Right renal pelvis (tissue), 4 donors: Measurements from ENCODE around the gene TREX2. TPM values are rescaled to one million over a fixed set of nuclear protein-coding genes. Genes with fewer than 3 reads are reported as not detected.
"Not testable (repeated sequence)": the region's sequence is repeated elsewhere in the genome, so short reads cannot be mapped to it uniquely, and the experiment has no call there.

Source experiments
- DNase-seq, 4 donors: peaks; one replicate each; pipeline ENCODE4 v3.0.0-alpha.2; 2013; ENCODE audit warnings: low read depth in 4 of 4, low spot score in 3 of 4, missing footprints in 1 of 4
- polyA plus RNA-seq, 4 donors: library from polyadenylated mRNA; unstranded; fragments of 120-200 nt; gene quantifications; one replicate each; pipeline ENCODE4 v1.2.1, GENCODE V29; 2013; ENCODE audit not compliant: insufficient read length in 4 of 4

Gene TREX2
- polyA plus RNA-seq, 4 donors = 0.37 to 0.66 (median 0.48) TPM

GRCh38 chrX:153410888-153411254 is 35.0 kb downstream of the TREX2 start:
- no peak for DNase-seq

- DNase-seq = no peak
Observed at GRCh38 chrX:153410373-153410772, 35.5 kb downstream of the TREX2 start.

- no peak for DNase-seq
Observed at GRCh38 chrX:153409414-153410101, 36.3 kb downstream of the TREX2 start.

- no peak for DNase-seq
Observed at GRCh38 chrX:153408871-153409351, 36.9 kb downstream of the TREX2 start.

GRCh38 chrX:153408221-153408721 is 37.6 kb downstream of the TREX2 start:
- no peak for DNase-seq

GRCh38 chrX:153407736-153408135 is 38.1 kb downstream of the TREX2 start:
- no peak for DNase-seq

GRCh38 chrX:153406903-153407302 is 39.0 kb downstream of the TREX2 start:
- DNase-seq = no peak

- DNase-seq = no peak
Observed at GRCh38 chrX:153406011-153406410, 39.8 kb downstream of the TREX2 start.

- DNase-seq = no peak
Observed at GRCh38 chrX:153405426-153405825, 40.4 kb downstream of the TREX2 start.

GRCh38 chrX:153404333-153404732 is 41.5 kb downstream of the TREX2 start:
- DNase-seq = not testable (repeated sequence)

GRCh38 chrX:153401133-153401764 is 44.6 kb downstream of the TREX2 start, which contains the start of gene PNMA6E:
Gene PNMA6E, minus strand, starts transcription at chrX:153401350. Its CDS starts 2,501 bp downstream, at chrX:153398849.
- DNase-seq = no peak

GRCh38 chrX:153400146-153401132 is 45.4 kb downstream of the TREX2 start:
- DNase-seq = no peak

GRCh38 chrX:153398275-153398960 is 47.4 kb downstream of the TREX2 start:
- DNase-seq = no peak

GRCh38 chrX:153397256-153397960 is 48.4 kb downstream of the TREX2 start:
- DNase-seq = no peak

GRCh38 chrX:153396320-153397195 is 49.3 kb downstream of the TREX2 start:
- DNase-seq = no peak

GRCh38 chrX:153395613-153396319 is 50.1 kb downstream of the TREX2 start:
- DNase-seq = no peak

- DNase-seq = no peak
Observed at GRCh38 chrX:153394612-153395011, 51.2 kb downstream of the TREX2 start.
